ENCODE results near the gene PRG2.

Gene PRG2, protein sequence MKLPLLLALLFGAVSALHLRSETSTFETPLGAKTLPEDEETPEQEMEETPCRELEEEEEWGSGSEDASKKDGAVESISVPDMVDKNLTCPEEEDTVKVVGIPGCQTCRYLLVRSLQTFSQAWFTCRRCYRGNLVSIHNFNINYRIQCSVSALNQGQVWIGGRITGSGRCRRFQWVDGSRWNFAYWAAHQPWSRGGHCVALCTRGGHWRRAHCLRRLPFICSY

DNA sequence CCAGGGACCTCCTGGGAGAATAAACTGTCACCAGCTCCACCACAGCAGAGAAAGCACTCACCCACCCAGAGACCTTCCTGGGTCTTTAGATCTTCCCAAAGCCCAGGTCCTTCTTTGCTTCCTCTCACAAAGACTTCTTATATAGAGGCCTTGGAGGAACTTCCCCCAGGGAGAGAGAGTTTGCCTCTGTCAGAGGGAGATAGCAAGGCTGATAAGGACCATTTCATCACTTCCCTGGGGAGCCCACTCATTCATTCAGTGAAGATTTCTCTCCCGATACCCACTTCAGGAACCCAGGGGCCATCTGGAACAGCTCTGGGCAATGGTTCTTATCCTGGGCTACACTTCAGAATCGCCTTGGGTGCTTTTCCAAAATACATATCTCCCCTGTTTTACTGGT lies at the start of gene PRG2:
Gene PRG2 (minus strand): TSS at position 116 of the 400 bp plus-strand sequence. CDS start 706 bp downstream, outside the sequence.
- DNase-seq (ENCODE audit: low read depth) = no peak

DNA sequence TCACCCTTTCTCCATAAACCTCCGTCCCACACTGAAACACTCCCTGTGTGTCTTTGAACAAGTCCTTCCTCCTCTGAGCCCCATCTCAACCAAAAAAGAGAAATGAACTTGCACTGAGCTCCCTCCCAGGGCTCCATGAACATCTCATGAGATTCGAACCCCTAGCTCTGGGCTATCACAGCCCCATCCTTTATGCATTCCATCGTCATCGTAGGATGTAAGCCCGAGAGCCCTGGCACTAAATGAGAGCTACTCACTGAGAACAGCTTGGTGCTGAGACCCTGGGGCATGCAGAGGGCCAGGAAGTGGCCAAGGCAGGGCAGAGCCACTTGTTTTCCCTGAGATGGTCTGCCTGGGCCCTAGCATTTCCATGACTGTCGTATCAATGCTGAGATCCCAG lies 49.3 kb upstream of the PRG2 start:
- DNase-seq (ENCODE audit: low read depth) = no peak

DNA sequence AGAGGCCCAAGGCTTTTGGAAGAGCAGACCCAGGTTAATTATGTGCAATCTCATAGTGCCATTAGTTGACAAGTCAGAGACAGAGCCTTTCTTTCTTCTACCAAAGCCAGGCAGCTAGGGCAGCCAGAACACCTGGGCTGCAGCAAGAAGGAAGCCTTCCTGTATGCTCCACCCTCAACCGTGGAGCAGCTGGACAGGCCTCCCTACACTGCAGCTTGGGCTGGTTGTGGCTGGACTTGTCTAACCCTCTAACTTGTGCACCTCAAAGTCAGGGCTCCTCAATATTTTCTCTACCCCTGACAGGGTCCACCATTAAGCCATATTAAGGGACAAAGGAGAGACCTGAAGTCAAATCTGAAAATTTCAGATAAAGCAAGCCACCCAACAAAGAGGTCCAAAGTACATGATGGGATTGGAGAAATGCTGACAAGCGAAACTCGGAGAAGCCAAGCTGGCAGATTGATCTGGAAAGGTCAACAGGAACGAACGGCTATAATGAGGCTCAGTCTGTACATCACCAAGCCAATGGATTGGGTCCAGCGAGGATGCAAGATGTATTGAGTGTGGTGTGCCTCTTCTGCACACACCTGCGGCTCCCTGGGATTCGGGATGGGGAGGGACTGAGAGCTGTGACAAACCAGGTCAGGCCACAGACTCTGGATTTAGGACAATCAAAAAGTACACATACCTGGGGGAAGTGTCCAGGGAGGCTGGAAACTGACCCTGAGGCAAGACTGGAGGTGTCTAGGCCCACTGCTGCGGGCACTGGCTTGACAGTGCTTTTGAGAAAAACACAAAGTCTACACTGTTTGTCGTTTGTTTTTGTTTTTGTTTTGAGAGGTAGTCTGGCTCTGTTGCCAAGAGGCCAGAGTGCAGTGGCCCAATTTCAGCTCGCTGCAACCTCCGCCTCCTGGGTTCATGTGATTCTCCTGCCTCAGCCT lies 48.2 kb upstream of the PRG2 start:
- DNase-seq (ENCODE audit: low read depth) = no peak

DNA sequence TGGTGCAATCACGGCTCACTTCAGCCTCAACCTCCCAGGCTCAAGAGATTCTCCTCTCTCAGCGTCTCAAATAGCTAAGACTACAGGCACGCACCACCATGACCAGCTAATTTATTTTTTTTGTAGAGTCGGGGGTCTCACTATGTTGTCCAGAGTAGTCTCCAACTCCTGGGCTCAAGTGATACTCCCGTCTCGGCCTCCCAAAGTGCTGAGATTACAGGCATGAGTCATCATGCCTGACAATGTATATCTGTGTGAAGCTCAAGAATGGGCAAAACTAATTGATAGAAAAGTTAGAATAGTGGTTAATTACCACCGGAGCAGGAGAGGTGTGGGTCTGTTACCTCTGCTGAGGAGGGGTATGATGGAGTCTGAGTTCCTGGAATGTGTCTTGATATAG lies 45.6 kb upstream of the PRG2 start:
- DNase-seq (ENCODE audit: low read depth) = no peak

DNA sequence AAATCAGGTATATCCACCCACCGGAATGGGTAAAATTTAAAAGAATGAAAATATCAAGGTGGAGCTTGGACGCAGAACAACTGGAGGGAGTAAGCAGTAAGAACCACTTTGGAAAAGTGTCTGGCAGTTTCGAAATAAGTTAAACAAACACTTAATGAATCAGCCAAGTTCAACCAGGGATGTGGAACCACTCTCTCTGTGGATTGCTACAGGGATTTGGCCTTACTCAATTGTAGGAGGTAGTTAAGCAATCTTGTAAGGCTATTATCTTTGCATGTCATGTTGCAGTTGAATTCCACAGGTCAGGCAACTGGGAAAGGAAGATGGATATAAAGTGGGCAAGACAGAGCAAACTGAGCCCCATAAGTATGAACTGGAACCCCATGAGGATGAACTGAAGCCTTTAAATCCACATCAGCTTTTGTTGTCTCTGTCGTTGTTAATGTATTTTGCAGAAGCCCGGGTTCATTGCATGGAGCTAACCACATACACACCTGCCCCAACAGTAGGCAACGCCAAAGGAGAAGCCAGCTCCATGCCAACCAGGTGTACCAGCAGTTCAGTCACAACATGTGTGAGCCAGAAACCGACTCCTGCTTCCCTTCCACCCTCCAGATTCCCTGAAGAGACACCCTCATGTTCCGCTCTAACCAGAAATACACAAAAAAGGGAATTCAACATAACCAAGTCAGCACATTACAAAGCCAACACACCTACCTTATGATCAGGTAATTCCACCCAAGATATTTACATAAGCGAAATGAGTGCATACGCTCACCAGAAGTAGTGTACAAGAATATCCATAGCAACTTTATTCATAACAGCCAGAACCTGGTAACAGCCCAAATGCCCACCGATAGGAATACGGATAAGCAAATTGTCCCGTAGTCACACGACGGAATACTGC lies 44.4 kb upstream of the PRG2 start:
- peak; percentile 94 for DNase-seq (ENCODE audit: low read depth)

DNA sequence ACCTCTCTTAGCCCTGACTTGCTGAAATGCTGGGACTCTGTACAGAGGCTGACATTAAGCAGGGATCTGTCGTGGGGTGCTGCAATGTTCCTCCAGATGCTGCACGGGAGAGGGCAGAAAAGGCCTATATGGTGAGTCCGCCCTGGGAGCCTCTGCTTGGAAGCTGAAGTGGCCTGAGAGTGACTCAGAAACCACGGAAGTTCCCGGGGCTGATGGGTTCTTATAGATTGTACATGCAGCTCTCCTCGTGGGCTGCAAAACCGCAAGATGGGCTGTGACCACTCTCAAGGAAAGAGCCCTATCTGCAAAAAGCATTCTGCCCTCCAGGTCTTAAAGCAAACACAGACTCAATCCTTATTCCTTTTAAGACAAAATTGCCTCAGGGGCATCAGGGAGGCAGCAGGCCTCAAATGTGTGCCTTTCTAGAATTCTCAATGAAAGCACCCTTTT lies 42.3 kb upstream of the PRG2 start:
- DNase-seq (ENCODE audit: low read depth) = peak; percentile 43

DNA sequence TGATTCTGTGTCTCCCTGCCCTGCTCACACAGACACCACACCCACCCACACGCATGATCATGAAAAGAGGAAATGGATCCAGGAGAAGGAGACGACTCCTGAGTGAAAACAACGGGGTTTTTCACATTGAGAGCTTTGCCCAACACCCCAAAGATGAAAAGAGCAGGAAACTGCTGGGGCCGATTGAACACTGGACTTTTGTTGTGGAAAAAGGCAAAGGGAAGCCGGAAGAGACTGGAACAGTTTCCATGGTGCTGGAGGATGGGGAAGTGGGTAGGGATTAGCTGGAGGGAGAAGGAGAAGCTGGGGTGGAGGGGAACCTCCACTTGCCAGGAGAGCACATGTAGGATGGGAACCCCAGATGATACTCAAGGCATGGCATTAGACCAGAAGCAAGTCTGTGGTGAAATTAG lies 41.7 kb upstream of the PRG2 start:
- no peak for DNase-seq (ENCODE audit: low read depth)

DNA sequence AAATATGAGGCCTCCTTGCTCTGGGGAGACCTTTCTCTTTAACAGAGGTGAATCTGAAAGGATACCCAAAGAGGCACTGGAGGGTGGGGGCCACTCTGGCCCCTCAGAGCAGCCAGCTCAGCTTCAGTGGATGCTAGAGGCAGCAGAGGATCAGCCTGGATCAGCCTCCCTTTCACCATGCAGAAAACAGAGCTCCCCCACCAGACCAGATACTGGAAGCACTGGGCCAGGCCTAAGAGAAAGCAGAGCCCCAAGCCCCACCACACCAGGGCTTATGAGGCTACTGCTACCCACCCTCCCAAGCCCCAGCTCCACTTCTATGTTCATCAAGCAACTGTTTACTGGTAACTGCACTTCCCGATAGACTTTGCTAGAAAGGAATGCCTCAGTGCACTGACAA lies 40.5 kb upstream of the PRG2 start:
- DNase-seq (ENCODE audit: low read depth) = no peak

DNA sequence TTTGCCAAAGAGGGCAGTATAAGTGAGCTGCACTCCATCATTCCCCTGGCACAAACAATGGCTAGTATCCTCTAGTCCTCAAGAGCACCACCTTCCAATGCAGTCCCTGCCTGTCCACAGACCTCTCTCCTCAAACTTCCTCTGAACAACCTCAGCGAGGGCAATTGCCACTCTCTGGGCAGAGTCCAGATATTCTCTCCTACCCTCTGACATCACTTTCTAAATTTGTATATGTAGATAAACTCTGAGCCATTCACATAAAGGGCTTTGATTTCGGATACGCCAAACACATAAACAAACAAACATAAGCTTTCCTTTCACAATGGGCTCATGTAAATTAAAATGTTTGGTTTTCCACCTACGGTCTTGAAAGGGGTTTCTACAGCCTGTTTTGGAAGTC lies 39.5 kb upstream of the PRG2 start:
- DNase-seq (ENCODE audit: low read depth) = no peak

DNA sequence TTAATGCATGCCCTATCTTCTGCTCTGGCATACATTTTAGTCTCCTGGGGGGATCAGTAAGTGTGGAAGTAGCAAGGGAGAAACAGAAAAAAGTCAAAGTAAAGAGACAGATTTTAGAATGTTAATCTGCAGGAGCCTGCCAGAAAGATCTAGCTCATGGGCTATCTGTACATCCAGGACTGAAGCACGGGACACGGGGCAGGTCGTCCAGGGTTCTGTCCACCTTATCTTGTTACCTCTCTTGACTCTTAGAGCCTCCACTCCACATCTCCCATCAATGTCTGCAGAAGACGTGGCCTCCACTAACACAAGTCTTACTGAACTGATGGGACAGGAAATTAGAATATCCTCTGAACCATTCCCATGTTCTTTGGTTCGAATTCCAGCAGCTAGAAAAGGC lies 38.2 kb upstream of the PRG2 start:
- DNase-seq (ENCODE audit: low read depth) = no peak

DNA sequence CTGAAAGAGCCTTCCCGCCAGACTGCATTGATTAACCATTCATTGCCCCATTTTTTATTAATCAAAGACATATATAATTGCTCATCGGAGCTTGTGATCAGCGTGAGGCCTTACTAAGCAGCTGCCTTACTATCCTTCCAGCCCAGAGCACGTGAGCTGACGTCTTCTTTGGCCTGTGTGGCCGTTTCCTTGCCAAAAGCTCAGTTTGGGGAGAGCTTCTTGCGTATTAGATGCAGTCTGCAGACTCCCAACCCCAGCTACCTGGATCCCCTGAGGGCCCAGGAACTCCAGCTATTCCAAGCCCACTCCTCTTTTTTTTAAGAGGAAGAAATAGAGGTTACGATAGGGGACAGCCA lies 37.3 kb upstream of the PRG2 start:
- peak; percentile 95 for DNase-seq (ENCODE audit: low read depth)

DNA sequence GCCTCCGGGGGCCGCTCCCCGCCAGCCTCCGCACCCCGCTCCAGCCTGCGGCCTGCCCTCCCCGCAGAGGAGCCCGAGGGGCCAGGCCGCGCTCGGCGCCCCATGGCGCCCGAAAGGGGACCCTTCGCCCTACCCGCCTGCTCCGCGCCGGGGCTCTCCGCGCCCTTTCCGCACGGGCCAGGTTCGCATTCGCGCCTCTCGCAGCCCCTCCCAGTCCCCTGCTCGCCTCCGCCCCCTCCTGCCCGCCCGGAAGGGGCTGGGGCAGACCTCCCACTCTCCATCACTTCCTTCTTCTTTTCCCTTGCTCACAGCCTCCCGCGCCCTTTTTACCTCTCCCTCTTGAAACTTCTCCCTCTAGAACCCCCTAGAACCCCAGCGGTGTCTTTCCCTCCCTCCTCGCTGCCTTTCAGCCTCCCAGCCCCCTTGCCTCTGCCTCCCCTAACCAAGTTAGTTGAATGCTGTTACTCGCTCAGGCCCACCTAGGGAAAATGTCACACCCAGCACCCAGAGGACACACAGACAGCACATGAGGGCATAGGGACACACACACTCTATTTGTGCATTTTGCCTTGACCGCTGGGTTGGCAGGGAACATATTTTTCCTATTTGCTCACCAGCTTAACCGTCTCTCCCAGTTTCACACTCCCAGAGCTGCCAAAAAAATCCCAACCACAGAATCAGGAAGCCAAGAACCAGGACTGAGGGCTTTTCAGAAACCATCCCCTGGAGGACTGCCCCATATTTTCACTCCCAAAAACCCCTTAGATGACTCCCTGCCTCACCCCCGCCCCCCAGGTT lies 36.7 kb upstream of the PRG2 start, which contains the start of gene SLC43A3:
Gene SLC43A3 (minus strand): TSS at position 193 of the 798 bp plus-strand sequence. CDS start 949 bp downstream, outside the sequence.
- peak; percentile 99 for DNase-seq (ENCODE audit: low read depth)

DNA sequence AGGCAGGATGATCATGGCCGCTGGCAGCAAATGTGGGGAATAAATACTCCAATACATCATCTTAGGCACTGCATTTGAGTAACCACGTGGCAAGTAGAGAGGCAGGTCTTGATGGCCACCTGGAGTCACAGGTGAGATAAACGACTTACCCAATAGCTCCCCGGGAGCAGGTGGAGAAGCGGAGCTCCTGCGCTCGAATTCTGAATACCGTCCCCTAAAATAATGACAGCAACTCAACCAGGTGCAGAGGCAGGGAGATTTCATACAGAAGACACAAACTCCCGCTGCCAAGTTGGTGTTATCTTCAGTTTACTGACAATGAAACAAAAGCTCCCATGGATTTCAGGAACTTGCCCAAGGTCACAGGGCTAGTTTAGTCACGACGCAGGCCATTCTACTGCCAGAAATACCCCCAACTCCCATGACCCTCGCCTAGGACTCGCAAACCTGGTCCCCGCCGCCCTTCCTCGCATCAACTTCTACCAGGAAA lies 36.0 kb upstream of the PRG2 start:
- DNase-seq (ENCODE audit: low read depth) = no peak

DNA sequence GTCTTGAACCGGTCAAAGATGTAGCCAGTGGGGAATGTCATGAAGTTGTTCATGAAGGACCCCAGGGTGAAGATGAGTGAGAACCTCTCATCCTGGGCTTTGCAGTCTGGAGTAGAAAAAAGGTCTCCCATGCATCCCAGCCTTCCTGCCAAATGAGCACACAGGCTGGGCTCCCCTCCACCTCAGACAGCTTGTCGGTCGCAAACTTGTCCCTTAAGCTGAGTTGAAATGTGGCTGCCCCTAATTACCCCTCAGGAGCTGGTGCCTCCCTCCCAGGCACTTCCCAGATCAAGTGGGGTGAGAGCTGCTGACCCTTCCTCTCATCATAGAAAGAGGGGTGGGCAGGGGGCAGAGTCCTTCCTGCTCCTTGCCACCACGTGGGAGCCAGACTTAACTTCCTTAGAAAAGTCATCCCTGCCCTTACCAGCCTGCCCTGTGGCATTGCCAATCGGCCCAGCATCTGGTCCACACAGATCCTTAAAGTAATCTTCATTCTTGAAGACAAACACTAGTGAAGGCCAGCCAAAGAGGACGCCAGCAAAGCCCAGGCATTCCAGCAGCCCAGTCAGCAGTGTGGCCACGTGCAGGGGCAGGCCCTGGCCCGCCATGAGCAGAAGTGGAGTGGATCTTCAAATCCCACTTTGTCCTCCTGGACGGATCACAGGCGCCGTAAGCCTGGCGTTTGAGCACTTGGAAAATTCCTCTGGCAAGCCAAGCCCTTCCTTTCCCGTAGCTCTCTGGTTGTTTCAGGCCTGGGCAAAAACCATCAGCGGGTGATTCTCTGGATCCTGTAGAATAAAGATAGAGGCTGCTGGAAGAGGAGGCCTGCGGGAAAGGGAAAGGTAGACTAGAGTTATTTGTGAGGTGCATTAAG lies 35.4 kb upstream of the PRG2 start:
- no peak for DNase-seq (ENCODE audit: low read depth)

DNA sequence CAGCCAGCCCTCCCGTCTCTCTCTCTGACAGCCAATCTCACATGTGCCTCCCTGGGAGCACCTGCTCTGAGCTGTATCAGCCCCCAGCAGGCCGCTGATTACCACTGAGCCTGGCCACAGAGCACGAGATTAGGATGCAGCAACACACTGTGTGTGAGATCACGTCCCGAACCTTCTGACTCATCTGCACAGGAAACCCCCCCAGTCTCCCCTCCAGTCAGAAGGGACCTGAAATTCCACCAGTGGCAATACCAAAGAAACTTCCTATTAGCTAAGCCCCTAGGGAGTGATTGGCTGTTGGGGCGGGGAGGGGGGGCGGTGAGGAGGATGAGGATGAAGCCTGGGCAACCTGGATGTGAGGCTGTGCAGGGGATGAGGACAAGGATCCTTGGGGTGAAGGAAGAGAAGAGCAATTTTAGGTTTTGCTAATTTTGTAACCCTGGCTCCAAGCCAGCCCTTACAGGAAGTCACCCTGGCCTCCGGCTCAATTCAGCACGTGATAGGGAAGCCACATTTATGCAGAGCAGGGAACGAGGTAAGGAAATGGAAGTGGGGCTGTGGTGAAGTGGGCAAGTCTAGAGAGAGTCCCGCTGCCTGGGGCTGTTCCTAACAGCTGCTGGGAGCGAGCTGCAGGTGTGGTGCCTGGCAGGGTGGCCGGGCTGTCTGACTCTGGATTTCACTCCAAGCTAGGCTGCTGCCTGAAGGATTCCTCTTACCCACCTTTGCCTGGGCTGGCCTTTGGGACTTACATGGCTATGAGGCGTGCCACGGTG lies 34.5 kb upstream of the PRG2 start:
- peak; percentile 79 for DNase-seq (ENCODE audit: low read depth)

DNA sequence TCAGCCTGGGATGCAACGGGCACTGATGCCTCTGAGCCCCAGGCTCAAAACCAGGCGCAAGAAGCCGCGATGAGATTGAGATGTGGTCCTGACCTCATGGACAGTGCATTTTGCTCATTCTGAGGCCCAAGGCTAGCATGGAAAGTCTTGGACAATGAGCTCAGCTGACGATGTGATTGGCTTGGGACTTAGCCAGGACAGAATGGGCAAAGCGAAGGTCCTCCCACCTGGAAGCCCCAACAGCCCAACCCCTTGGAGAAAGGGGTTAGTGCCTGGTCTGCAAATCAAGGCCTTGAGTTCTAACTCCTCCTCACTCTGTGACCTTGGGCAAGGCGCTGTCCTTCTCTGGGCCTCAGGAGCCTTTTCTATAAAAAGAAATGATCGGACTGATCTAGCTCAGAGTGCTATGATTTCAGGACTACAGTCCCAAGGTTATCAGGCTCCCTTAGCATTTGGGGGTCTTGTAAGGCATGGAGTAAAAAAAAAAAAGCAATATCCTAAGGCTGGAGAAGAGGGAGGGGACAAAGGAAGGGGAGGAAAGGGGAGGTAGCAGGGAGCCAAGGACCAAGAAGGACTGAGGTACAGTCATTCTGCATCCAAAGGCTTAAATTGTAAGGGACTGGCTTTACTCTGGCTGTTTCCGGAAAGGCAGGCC lies 33.8 kb upstream of the PRG2 start:
- DNase-seq (ENCODE audit: low read depth) = no peak

DNA sequence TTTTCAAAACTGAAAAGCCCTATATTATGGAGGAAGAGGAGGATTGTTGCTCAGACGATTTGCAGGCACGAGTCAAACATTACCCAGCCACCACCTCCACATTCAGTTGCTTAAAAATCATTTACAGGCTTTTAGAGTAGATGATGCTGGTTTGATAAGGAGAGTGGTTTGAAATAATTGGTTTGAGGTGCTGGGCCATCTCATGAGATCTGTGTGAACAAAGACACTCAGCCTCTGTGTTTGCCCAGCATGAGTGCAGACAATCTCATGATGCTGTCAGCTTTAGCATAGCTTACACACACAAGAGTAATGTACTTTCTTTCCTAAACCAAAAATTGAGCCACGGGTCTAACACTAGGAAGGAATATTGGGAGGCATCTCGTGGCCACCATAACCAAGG lies 32.2 kb upstream of the PRG2 start:
- DNase-seq (ENCODE audit: low read depth) = no peak

DNA sequence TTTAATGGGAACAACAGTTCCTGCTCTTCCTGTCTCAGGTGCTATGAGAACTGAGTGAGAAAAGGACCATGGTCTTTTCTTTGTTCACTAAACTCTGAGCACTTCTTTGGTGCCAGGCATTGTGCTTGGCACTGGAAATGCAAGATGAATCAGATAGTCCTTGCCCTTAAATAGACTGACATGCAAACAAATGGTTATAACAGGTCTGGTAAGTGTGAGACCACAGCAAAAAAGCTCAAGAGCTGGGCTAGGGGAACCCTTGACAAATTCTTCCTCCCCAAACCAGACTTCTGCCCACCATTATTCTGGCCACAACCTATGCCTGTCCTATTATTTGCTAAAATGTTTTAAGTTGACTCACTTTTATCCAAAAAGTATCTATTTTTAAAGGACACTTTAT lies 31.4 kb upstream of the PRG2 start:
- no peak for DNase-seq (ENCODE audit: low read depth)

DNA sequence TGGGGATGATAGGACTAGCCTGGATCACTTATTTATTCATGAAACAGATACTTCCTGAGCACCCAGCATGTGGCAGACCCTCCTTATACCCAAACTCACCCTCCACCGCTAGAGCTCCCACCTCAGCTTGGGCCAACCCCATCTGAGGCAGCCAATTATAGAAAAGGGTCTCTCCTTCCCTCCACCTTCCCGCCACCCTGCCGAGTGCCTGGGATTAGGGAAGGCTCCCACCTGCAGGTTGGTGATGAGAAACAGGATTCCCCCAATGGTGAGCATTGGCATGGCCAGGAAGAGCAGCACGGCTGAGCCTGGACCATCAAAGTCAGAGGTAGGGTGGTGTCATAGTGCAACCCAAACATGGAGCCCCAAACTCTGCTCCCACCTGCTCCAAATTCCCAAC lies 30.6 kb upstream of the PRG2 start:
- no peak for DNase-seq (ENCODE audit: low read depth)
